ENCODE measurements around the gene TCP1. TPM values are rescaled to one million over a fixed set of nuclear protein-coding genes. Genes with fewer than 3 reads are reported as not detected.

TCP1 gene
- total RNA-seq, 3 donors from 2014 or later: 119 to 151 (median 137) TPM

DNA sequence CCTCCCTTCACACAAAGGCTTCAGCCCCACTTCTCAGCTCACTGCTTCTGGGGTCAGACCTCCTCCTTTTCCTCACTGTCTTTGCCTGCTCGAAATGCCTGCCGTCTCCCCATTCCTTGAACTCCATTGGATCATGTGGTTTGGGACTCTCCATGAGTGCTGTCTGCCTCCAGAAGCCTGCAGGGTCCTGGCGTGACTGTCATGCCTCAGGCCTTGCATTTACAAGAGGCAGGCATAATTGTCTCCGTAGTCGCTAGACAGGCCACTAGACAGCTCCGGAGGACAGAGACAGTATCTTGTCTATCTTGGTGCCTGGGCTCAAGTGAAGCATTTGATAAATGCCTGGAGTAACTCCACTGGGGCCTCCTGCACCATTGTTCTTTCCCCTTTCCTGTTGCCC, 26.0 kb upstream of the TCP1 start:
- intact Hi-C loops (cut with DNase I; ENCODE audit: low total_unique reads): no loop called here
- H3K27ac ChIP-seq: no peak overlapping the region
- no peaks in the 10 kb centered on the region for H3K27me3 ChIP-seq
- TF ChIP-seq POLR2AphosphoS5 (IDR thresholded peaks at IDR 0.05) (no peak), POLR2A (IDR thresholded peaks at IDR 0.05) (no peak)
- TF ChIP-seq, protein P1, sequence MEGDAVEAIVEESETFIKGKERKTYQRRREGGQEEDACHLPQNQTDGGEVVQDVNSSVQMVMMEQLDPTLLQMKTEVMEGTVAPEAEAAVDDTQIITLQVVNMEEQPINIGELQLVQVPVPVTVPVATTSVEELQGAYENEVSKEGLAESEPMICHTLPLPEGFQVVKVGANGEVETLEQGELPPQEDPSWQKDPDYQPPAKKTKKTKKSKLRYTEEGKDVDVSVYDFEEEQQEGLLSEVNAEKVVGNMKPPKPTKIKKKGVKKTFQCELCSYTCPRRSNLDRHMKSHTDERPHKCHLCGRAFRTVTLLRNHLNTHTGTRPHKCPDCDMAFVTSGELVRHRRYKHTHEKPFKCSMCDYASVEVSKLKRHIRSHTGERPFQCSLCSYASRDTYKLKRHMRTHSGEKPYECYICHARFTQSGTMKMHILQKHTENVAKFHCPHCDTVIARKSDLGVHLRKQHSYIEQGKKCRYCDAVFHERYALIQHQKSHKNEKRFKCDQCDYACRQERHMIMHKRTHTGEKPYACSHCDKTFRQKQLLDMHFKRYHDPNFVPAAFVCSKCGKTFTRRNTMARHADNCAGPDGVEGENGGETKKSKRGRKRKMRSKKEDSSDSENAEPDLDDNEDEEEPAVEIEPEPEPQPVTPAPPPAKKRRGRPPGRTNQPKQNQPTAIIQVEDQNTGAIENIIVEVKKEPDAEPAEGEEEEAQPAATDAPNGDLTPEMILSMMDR (IDR thresholded peaks at IDR 0.05): no peak
- no peaks in the 10 kb centered on the region for H3K4me1 ChIP-seq
- H3K9me3 ChIP-seq: no peaks in the 10 kb centered on the region
- H3K4me3 ChIP-seq: no peak overlapping the region
- no peak for DNase-seq (ENCODE audit: low spot score in 2 of 2)
- no peaks in the 10 kb centered on the region for H3K36me3 ChIP-seq

DNA sequence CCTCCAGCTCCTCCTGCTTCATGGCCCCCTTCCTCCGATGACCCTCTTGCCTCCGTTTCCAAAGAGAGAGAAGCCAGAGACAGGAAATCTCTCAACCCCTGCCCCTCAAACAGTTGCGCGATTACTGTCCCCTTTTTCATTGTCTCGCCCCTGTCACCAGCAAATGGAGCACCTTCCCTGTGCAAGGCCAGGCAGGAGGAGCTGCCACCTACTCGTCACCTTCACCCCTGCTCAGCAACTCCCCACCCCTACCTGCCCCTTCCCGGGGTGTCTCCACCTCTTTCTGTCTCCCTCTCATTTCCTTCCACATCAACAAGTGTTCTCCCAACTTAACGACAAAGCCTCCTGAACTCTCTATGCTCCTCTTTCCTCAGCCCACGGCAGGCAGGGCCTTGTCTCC, 24.4 kb upstream of the TCP1 start:
- no peak for DNase-seq (ENCODE audit: low spot score in 2 of 2)
- Histone ChIP-seq H3K36me3 (no peaks in the 10 kb centered on the region), H3K4me1 (no peaks in the 10 kb centered on the region), H3K27ac (no peak overlapping the region), H3K4me3 (no peak overlapping the region), H3K27me3 (no peaks in the 10 kb centered on the region), H3K9me3 (no peaks in the 10 kb centered on the region)
- TF ChIP-seq POLR2AphosphoS5 (IDR thresholded peaks at IDR 0.05) (no peak), POLR2A (IDR thresholded peaks at IDR 0.05) (no peak)
- TF ChIP-seq, protein P1 (IDR thresholded peaks at IDR 0.05): no peak
- intact Hi-C loops (cut with DNase I; ENCODE audit: low total_unique reads): no loop called here

DNA sequence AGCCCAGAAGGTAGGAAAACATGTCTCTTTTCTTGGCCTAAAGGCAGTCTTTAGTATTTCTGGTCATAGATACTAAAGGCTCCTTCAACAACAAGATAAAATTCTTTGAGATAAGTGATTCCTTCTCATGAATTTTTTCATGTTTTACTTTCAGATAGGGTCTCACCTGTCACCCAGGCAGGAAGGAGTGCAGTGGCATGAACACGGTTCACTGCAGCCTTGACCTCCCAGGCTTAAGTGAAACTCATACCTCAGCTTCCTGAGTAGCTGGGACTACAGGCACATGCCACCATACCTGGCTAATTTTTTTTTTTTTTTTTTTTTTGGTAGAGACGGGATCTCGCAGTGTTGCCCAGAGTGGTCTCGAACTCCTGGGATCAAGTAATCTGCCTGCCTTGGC, 19.7 kb upstream of the TCP1 start:
- H3K9me3 ChIP-seq: no peaks in the 10 kb centered on the region
- H3K36me3 ChIP-seq: no peaks in the 10 kb centered on the region
- H3K27ac ChIP-seq: no peak overlapping the region
- no peak for DNase-seq (ENCODE audit: low spot score in 2 of 2)
- intact Hi-C loops (cut with DNase I; ENCODE audit: low total_unique reads): no loop called here
- H3K4me1 ChIP-seq: no peaks in the 10 kb centered on the region
- TF ChIP-seq POLR2A (IDR thresholded peaks at IDR 0.05) (no peak), POLR2AphosphoS5 (IDR thresholded peaks at IDR 0.05) (no peak)
- TF ChIP-seq, protein P1 (IDR thresholded peaks at IDR 0.05): no peak
- no peaks in the 10 kb centered on the region for H3K27me3 ChIP-seq
- no peak overlapping the region for H3K4me3 ChIP-seq

DNA sequence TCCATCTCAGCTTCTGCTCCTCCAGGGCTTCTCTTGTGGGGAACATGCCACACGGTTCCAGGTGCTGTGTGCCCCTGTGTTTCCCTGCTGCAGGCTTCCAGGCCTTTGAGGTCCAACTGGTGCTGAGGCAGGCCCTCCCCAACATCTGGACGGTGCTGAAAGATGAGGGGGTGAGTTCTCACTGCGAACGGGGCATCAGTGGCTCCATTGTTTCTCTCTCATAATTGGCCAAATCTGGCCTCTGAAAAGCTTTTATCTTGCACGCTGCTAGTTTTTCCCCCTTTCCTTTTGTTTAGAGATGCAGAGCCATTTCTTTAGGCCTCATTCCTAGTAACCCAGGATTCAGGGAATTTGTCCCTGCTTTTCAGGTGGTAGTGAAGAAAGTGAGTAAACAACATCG, 19.2 kb upstream of the TCP1 start:
- Histone ChIP-seq H3K27me3 (no peaks in the 10 kb centered on the region), H3K9me3 (no peaks in the 10 kb centered on the region), H3K4me1 (no peaks in the 10 kb centered on the region), H3K4me3 (no peak overlapping the region), H3K27ac (no peak overlapping the region), H3K36me3 (no peaks in the 10 kb centered on the region)
- TF ChIP-seq POLR2A (IDR thresholded peaks at IDR 0.05) (no peak), POLR2AphosphoS5 (IDR thresholded peaks at IDR 0.05) (no peak)
- TF ChIP-seq, protein P1 (IDR thresholded peaks at IDR 0.05): no peak
- no peak for DNase-seq (ENCODE audit: low spot score in 2 of 2)
- intact Hi-C loops (cut with DNase I; ENCODE audit: low total_unique reads): no loop called here

DNA sequence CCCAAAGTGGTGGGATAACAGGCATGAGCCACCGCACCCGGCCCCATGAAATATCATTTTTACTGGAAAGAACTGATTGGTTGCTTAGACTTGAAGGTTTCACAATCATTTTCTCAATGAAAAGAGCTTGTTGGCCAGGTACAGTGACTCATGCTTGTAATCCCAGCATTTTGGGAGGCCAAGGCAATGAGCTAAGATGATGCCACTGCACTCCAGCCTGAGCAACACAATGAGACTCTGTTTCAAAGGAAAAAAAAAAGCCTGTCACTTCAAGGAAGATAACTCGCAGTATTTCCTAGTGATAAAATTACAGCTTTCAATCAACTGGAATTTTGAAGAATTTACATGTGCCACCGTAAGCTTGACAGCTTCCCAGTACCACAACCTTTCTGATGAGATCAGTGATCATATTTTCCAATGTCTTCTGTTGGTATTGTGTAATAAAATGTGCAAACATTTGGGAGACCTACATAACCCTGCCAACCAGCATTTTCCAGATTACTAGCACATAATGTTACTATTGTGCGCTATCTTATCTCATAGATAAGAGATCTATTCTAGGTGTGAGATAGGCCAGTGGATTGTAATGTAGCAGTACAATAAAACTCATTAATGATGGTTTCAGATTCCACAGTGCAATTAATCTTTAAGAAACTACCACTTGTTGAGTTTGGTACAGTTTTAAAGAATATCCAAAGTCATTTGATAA, 17.9 kb upstream of the TCP1 start:
- intact Hi-C loops (cut with DNase I; ENCODE audit: low total_unique reads): no loop called here
- Histone ChIP-seq H3K4me3 (no peak overlapping the region), H3K9me3 (no peaks in the 10 kb centered on the region), H3K36me3 (no peaks in the 10 kb centered on the region), H3K27me3 (no peaks in the 10 kb centered on the region), H3K4me1 (no peaks in the 10 kb centered on the region), H3K27ac (no peak overlapping the region)
- no peak for TF ChIP-seq POLR2A (IDR thresholded peaks at IDR 0.05)
- no peak for TF ChIP-seq POLR2AphosphoS5 (IDR thresholded peaks at IDR 0.05)
- TF ChIP-seq, protein P1 (IDR thresholded peaks at IDR 0.05): no peak
- no peak for DNase-seq (ENCODE audit: low spot score in 2 of 2)

Data from breast epithelium (tissue), 4 donors.